Natural killer cell (primary cell): ENCODE results near the gene UBL7. TPM values are rescaled to one million over a fixed set of nuclear protein-coding genes. Genes with fewer than 3 reads are reported as not detected.

Experiments
- ATAC-seq, 3 donors: fragments of 150-1000 bp in 2 of 3; fragments of 200-7000 bp in 1 of 3; cut with Tn5 transposase; 1 replicate in 1 of 3; 2 replicates in 2 of 3; pipeline ENCODE4 v1.10.0; 2021; ENCODE audit warnings: mild to moderate bottlenecking in 2 of 3, moderate library complexity in 2 of 3
- DNase-seq, 2 donors: peaks; one replicate each; pipeline versions ENCODE4 v3.0.0 to v3.0.0-alpha.2; 2013 to 2021; ENCODE audit warnings: mixed read lengths in 1 of 2
- H3K27ac ChIP-seq: one replicate; pipeline ENCODE4 v1.5.1; 2013; ENCODE audit warnings: mild to moderate bottlenecking, low read length
- H3K27me3 ChIP-seq: one replicate; pipeline ENCODE4 v1.6.1; 2013; ENCODE audit warnings: low read length; ENCODE audit not compliant: control insufficient read depth, insufficient read depth
- H3K36me3 ChIP-seq: one replicate; pipeline ENCODE4 v1.6.1; 2013; ENCODE audit warnings: low read length; ENCODE audit not compliant: control insufficient read depth, insufficient read depth
- H3K4me1 ChIP-seq: one replicate; pipeline ENCODE4 v1.6.1; 2013; ENCODE audit warnings: low read length; ENCODE audit not compliant: control insufficient read depth, insufficient read depth
- H3K4me3 ChIP-seq: one replicate; pipeline ENCODE4 v1.5.1; 2013; ENCODE audit warnings: low read length
- H3K9me3 ChIP-seq: one replicate; pipeline ENCODE4 v1.6.1; 2013; ENCODE audit warnings: low read length; ENCODE audit not compliant: control insufficient read depth, insufficient read depth
- H3K27ac Mint-ChIP-seq, 2 donors: one replicate each; pipeline ENCODE4 v1.8.0; 2022; ENCODE audit warnings: mild to moderate bottlenecking in 2 of 2, mixed read lengths in 2 of 2, moderate library complexity in 1 of 2
- H3K27me3 Mint-ChIP-seq, 2 donors: one replicate each; pipeline ENCODE4 v1.8.0; 2022; ENCODE audit warnings: low read depth in 2 of 2, mixed read lengths in 2 of 2
- H3K36me3 Mint-ChIP-seq: one replicate; pipeline ENCODE4 v1.8.0; 2022; ENCODE audit warnings: mixed read lengths
- H3K4me1 Mint-ChIP-seq, 2 donors: one replicate each; pipeline ENCODE4 v1.8.0; 2022; ENCODE audit warnings: mixed read lengths in 2 of 2
- H3K4me3 Mint-ChIP-seq: one replicate; pipeline ENCODE4 v1.8.0; 2022; ENCODE audit warnings: mild to moderate bottlenecking, moderate library complexity, mixed read lengths
- H3K9me3 Mint-ChIP-seq, 2 donors: one replicate each; pipeline ENCODE4 v1.8.0; 2022; ENCODE audit warnings: mixed read lengths in 2 of 2
- WGBS: methylation state at CpG from one replicate; pipeline ENCODE4 v1.1.7; 2013; ENCODE audit warnings: missing lambda C conversion rate; ENCODE audit not compliant: insufficient coverage; 5-methylcytosine and 5-hydroxymethylcytosine counted together
- intact Hi-C: fragments of 100-400 bp; cut with micrococcal nuclease; formaldehyde crosslinking; loops from one replicate; pipeline ENCODE4 v1.14.2; 2022
- total RNA-seq, 4 donors: library from RNA; stranded (reverse); fragments of 120-200 nt in 1 of 4; gene quantifications; one replicate each; pipeline versions ENCODE4 v1.2.3 to v1.2.4, GENCODE V29; 2013 to 2022
- TF ChIP-seq, protein P1 (sequence below): fragments of 200-600 bp; IDR thresholded peaks from one replicate; pipeline ENCODE4 v1.8.0; 2022; ENCODE audit warnings: antibody characterized with exemption

UBL7 gene
- total RNA-seq, 3 donors from 2014 or later (not counting 1 experiment from before 2014, with no cell fraction given): 25.1 to 38.7 (median 29.0) TPM

DNA sequence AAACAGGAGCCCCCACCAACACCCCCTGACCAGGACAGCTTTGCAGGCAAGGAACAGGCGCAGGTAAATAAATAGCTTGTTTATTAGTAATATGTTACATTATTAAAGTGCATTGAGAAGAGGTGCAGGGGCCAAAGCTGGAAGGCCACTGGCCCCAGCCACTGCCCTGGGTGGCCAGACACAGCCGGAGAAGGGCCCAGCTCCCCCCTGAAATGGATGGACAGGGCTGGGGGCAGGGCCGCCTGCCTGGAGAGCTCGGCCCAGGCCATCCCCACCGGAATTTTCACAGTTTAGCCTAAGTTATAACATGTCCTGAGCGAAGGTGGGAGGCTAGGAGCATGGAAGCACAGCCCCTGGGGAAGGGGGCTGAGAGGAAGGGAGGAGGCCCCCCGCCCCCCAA lies 51.7 kb downstream of the UBL7 start:
- peaks cover 20 to 23% of the 10 kb centered on the region in 2 donors for H3K4me1 Mint-ChIP-seq
- peaks cover 28% of the 10 kb centered on the region for H3K36me3 ChIP-seq

DNA sequence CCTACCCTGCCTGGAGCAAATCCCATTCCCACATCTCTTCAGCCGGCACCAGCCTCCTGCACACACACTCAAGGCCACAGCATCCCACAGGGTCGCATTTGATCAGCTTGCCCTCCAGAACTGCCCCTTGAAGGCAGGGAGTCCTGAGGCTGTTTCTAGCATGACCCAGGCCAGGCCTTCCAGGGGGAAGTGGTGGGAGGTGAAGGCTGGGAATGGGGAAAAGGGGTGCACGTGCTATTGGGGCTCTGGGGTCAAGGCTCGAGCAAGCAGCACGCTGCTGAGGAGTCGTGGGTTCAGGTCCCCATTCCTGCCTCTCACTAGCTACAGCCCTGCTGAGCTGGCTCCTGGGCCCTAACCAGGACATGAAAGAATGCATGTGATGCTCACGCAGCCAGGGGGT lies 52.1 kb downstream of the UBL7 start:
- Mint-ChIP-seq H3K36me3 (no peaks in the 10 kb centered on the region), H3K9me3 (no peaks in the 10 kb centered on the region), H3K4me1 (peaks cover 23 to 24% of the 10 kb centered on the region in 2 donors), H3K27ac (peak overlapping the region in 1 of 2 donors; percentile 52), H3K4me3 (no peak overlapping the region), H3K27me3 (no peaks in the 10 kb centered on the region)
- Histone ChIP-seq H3K27ac (no peak overlapping the region), H3K4me1 (peaks cover 15% of the 10 kb centered on the region), H3K4me3 (no peak overlapping the region), H3K27me3 (no peaks in the 10 kb centered on the region), H3K36me3 (peaks cover 24% of the 10 kb centered on the region), H3K9me3 (no peaks in the 10 kb centered on the region)
- TF ChIP-seq, protein P1, sequence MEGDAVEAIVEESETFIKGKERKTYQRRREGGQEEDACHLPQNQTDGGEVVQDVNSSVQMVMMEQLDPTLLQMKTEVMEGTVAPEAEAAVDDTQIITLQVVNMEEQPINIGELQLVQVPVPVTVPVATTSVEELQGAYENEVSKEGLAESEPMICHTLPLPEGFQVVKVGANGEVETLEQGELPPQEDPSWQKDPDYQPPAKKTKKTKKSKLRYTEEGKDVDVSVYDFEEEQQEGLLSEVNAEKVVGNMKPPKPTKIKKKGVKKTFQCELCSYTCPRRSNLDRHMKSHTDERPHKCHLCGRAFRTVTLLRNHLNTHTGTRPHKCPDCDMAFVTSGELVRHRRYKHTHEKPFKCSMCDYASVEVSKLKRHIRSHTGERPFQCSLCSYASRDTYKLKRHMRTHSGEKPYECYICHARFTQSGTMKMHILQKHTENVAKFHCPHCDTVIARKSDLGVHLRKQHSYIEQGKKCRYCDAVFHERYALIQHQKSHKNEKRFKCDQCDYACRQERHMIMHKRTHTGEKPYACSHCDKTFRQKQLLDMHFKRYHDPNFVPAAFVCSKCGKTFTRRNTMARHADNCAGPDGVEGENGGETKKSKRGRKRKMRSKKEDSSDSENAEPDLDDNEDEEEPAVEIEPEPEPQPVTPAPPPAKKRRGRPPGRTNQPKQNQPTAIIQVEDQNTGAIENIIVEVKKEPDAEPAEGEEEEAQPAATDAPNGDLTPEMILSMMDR: no peak
- 92% methylated on average over 7 of the region's 7 CpGs for WGBS
- ATAC-seq (no peak), DNase-seq (no peak)
- intact Hi-C loops: no loop called here

More for the DNA sequence above, 51.7 kb downstream of the UBL7 start:
- Histone ChIP-seq H3K4me1 (peaks cover 11% of the 10 kb centered on the region), H3K4me3 (no peak overlapping the region), H3K27me3 (no peaks in the 10 kb centered on the region), H3K9me3 (no peaks in the 10 kb centered on the region), H3K27ac (no peak overlapping the region)
- no peaks in the 10 kb centered on the region for H3K9me3 Mint-ChIP-seq
- H3K27me3 Mint-ChIP-seq: no peaks in the 10 kb centered on the region
- no peaks in the 10 kb centered on the region for H3K36me3 Mint-ChIP-seq
- DNase-seq: no peak
- TF ChIP-seq, protein P1: no peak
- WGBS: 94% methylated on average over 6 of the region's 7 CpGs
- no peak overlapping the region for H3K4me3 Mint-ChIP-seq
- intact Hi-C loops: no loop called here
- no peak for ATAC-seq
- no peak overlapping the region for H3K27ac Mint-ChIP-seq

DNA sequence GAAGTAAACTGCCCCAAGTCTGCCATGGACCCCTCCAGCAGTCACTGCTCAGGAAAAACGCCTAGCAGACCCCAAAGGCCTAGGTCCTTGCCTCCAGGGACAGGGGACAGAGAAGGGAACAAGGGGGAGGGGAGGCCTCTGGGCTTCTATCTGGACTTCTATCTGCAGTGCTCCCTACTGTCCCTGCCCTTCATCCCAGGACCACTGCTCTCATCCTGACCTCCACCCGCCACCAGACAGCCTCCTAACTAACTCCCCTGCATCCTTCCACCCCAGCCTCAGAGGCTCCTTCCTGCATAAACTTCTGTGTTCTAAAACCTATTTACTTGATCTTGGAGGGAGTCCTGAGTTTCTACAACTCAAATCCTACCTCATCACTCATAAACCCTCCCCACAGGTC lies 52.6 kb downstream of the UBL7 start:
- TF ChIP-seq, protein P1: no peak
- Mint-ChIP-seq H3K4me1 (peaks cover 24 to 28% of the 10 kb centered on the region in 2 donors), H3K27ac (peak overlapping the region in 1 of 2 donors; percentile 52), H3K9me3 (no peaks in the 10 kb centered on the region), H3K4me3 (no peak overlapping the region), H3K27me3 (no peaks in the 10 kb centered on the region), H3K36me3 (no peaks in the 10 kb centered on the region)
- peaks cover 20% of the 10 kb centered on the region for H3K36me3 ChIP-seq
- no peak for ATAC-seq
- DNase-seq: no peak
- intact Hi-C loops: no loop called here
- WGBS: 87% methylated on average over 2 of the region's 2 CpGs
- H3K4me1 ChIP-seq: peaks cover 19% of the 10 kb centered on the region
- H3K27me3 ChIP-seq: no peaks in the 10 kb centered on the region
- no peak overlapping the region for H3K27ac ChIP-seq
- H3K9me3 ChIP-seq: no peaks in the 10 kb centered on the region
- H3K4me3 ChIP-seq: no peak overlapping the region
